SK-N-SH treated with all-trans-retinoic acid at 6 μM for 48 hours (cell line): ENCODE results near the gene GKN1.

Source experiments
- ATAC-seq: fragments of 200-7000 bp; cut with Tn5 transposase; 3 replicates; pipeline ENCODE4 v1.9.1; 2020; ENCODE audit warnings: mild to moderate bottlenecking, moderate library complexity
- ARNTL ChIP-seq: fragments of 450-650 bp; formaldehyde crosslinking; IDR thresholded peaks from 2 replicates; pipeline ENCODE4 v1.5.0; 2020; ENCODE audit warnings: low read depth, mild to moderate bottlenecking, moderate library complexity, borderline replicate concordance
- BACH2 ChIP-seq: fragments of 250-450 bp; sonication (Bioruptor Pico); IDR thresholded peaks from 2 replicates; pipeline ENCODE4 v1.9.0; 2021; ENCODE audit warnings: mild to moderate bottlenecking, borderline replicate concordance
- CREB5 ChIP-seq: fragments of 250-450 bp; sonication (Bioruptor Pico); IDR thresholded peaks from 2 replicates; pipeline ENCODE4 v1.5.1; 2020; ENCODE audit warnings: low read depth, mild to moderate bottlenecking, moderate library complexity
- CSDC2 ChIP-seq: fragments of 250-450 bp; sonication (Bioruptor Pico); IDR thresholded peaks from 2 replicates; pipeline ENCODE4 v1.5.0; 2020; ENCODE audit warnings: mild to moderate bottlenecking, moderate library complexity
- ESRRG ChIP-seq: fragments of 250-450 bp; sonication (Bioruptor Pico); IDR thresholded peaks from 2 replicates; pipeline ENCODE4 v1.6.1; 2021; ENCODE audit warnings: mild to moderate bottlenecking
- GLIS3 ChIP-seq: fragments of 250-450 bp; sonication (Bioruptor Pico); IDR thresholded peaks from 2 replicates; pipeline ENCODE4 v1.5.0; 2020; ENCODE audit warnings: mild to moderate bottlenecking, moderate library complexity
- ISL1 ChIP-seq: fragments of 250-450 bp; sonication (Bioruptor Pico); IDR thresholded peaks from 2 replicates; pipeline ENCODE4 v2.1.2; 2022; ENCODE audit warnings: mild to moderate bottlenecking, moderate library complexity
- OSR1 ChIP-seq: fragments of 250-450 bp; sonication (Bioruptor Pico); IDR thresholded peaks from 2 replicates; pipeline ENCODE4 v1.8.0; 2022; ENCODE audit warnings: moderate library complexity, mild to moderate bottlenecking, inconsistent platforms
- POU6F1 ChIP-seq: fragments of 250-450 bp; sonication (Bioruptor Pico); IDR thresholded peaks from 2 replicates; pipeline ENCODE4 v1.8.0; 2021; ENCODE audit warnings: low read depth, mild to moderate bottlenecking, moderate library complexity, borderline replicate concordance
- PPARA ChIP-seq: fragments of 250-450 bp; sonication (Bioruptor Pico); IDR thresholded peaks from 2 replicates; pipeline ENCODE4 v1.5.0; 2020; ENCODE audit warnings: mild to moderate bottlenecking, borderline replicate concordance
- RARB ChIP-seq: fragments of 250-450 bp; sonication (Bioruptor Pico); IDR thresholded peaks from 2 replicates; pipeline ENCODE4 v1.8.0; 2021; ENCODE audit warnings: mild to moderate bottlenecking, moderate library complexity
- SNAI2 ChIP-seq: fragments of 250-450 bp; sonication (Bioruptor Pico); IDR thresholded peaks from 2 replicates; pipeline ENCODE4 v1.5.0; 2020; ENCODE audit warnings: mild to moderate bottlenecking, moderate library complexity
- TCF4 ChIP-seq: fragments of 250-450 bp; sonication (Bioruptor Pico); IDR thresholded peaks from 2 replicates; pipeline ENCODE4 v1.8.0; 2021; ENCODE audit warnings: mild to moderate bottlenecking, moderate library complexity, borderline replicate concordance
- TOX ChIP-seq: fragments of 250-450 bp; sonication (Bioruptor Pico); IDR thresholded peaks from 2 replicates; pipeline ENCODE4 v1.8.0; 2021; ENCODE audit warnings: mild to moderate bottlenecking, moderate library complexity, borderline replicate concordance
- TSHZ2 ChIP-seq: fragments of 250-450 bp; sonication (Bioruptor Pico); IDR thresholded peaks from 2 replicates; pipeline ENCODE4 v1.5.0; 2020; ENCODE audit warnings: mild to moderate bottlenecking, moderate library complexity
- ZC3H10 ChIP-seq: fragments of 250-450 bp; sonication (Bioruptor Pico); IDR thresholded peaks from 2 replicates; pipeline ENCODE4 v1.5.1; 2021; ENCODE audit warnings: mild to moderate bottlenecking, moderate library complexity
- ZFP3 ChIP-seq: fragments of 250-450 bp; sonication (Bioruptor Pico); IDR thresholded peaks from 2 replicates; pipeline ENCODE4 v1.5.0; 2020; ENCODE audit warnings: mild to moderate bottlenecking, moderate library complexity
- ZFP30 ChIP-seq: fragments of 450-650 bp; formaldehyde crosslinking; IDR thresholded peaks from 2 replicates; pipeline ENCODE4 v1.5.0; 2022; ENCODE audit warnings: mild to moderate bottlenecking, moderate library complexity
- ZNF70 ChIP-seq: fragments of 450-650 bp; formaldehyde crosslinking; IDR thresholded peaks from 2 replicates; pipeline ENCODE4 v1.5.0; 2020; ENCODE audit warnings: mild to moderate bottlenecking, moderate library complexity
- ZNF8 ChIP-seq: fragments of 450-650 bp; formaldehyde crosslinking; IDR thresholded peaks from 2 replicates; pipeline ENCODE4 v1.5.0; 2020; ENCODE audit warnings: mild to moderate bottlenecking, moderate library complexity
- TF ChIP-seq, protein P1 (sequence below): fragments of 250-450 bp; sonication (Bioruptor Pico); IDR thresholded peaks from 2 replicates; pipeline ENCODE4 v1.8.0; 2020; ENCODE audit warnings: mild to moderate bottlenecking, moderate library complexity, borderline replicate concordance

Gene GKN1

DNA sequence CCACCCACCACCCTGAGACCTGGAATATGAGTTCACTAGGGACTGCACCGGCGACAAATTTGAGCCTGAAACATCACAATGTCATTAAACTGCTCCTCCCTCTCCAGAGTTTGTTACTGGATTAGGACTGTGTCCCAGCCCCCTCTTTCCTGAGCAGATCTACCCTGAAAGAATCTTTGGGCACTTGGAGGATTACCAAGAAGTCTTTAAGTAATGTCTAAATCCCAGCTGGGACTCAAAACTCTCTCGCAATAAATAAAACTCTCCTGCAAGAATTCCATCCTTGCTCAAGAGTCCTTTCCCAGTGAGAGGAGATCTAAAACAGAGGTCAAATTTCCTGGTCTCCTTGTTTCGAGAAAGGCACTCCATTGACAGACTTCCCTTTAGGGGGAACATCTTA lies 42.6 kb upstream of the GKN1 start (continued):
- TF ChIP-seq CREB5 (CRISPR knock-in tag) (no peak), TOX (CRISPR knock-in tag) (no peak), TSHZ2 (CRISPR knock-in tag) (no peak), ZNF8 (CRISPR knock-in tag) (no peak), ISL1 (CRISPR knock-in tag) (no peak)

DNA sequence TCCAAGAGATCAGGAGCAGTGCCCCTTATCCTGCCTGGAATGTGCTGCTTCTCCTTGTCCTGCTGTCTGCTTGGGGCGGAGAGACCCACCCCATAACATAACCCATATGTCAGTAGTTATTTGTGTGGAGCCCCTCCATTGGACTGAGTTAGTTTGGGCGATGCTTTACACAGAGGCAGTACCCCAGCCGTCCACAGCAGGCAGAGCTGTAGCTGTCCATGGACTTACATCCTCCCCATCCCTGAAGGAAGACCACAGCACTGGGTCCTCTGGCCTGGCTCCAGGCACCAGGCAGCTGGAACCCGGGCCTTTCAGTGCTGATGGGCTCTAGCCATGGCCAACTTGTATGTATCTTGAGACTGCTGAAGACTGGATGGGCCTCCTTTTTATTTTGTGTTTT lies 42.0 kb upstream of the GKN1 start:
- no peak for ATAC-seq
- TF ChIP-seq RARB (no peak), PPARA (CRISPR knock-in tag) (no peak), ZNF8 (CRISPR knock-in tag) (no peak), ZFP30 (CRISPR knock-in tag) (no peak), ZC3H10 (no peak), CREB5 (CRISPR knock-in tag) (no peak), TOX (CRISPR knock-in tag) (no peak), SNAI2 (CRISPR knock-in tag) (no peak)
- TF ChIP-seq, protein P1, sequence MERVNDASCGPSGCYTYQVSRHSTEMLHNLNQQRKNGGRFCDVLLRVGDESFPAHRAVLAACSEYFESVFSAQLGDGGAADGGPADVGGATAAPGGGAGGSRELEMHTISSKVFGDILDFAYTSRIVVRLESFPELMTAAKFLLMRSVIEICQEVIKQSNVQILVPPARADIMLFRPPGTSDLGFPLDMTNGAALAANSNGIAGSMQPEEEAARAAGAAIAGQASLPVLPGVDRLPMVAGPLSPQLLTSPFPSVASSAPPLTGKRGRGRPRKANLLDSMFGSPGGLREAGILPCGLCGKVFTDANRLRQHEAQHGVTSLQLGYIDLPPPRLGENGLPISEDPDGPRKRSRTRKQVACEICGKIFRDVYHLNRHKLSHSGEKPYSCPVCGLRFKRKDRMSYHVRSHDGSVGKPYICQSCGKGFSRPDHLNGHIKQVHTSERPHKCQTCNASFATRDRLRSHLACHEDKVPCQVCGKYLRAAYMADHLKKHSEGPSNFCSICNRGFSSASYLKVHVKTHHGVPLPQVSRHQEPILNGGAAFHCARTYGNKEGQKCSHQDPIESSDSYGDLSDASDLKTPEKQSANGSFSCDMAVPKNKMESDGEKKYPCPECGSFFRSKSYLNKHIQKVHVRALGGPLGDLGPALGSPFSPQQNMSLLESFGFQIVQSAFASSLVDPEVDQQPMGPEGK (CRISPR knock-in tag): no peak

DNA sequence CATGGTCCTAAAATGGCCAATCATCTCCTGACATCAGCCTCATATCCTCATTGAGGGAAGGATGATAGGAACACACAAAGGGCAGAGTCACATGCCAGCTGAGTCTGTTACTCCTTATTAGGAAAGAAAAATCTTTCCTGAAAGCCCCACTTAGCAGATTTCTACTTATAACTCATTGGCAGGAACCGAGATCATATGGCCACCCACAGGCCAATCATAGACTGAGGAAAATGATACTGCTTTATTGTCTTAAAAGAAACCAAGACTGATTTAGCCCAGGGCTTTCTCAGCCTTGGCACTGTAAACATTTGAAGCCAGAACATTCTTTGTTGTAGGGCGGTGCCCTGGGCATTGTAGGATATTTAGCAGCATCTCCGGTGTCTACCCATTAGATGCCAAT lies 40.4 kb upstream of the GKN1 start:
- no peak for ATAC-seq
- TF ChIP-seq CREB5 (CRISPR knock-in tag) (no peak), PPARA (CRISPR knock-in tag) (no peak), TCF4 (CRISPR knock-in tag) (no peak), ESRRG (CRISPR knock-in tag) (no peak), ZNF70 (CRISPR knock-in tag) (no peak), BACH2 (CRISPR knock-in tag) (no peak), ZFP3 (CRISPR knock-in tag) (no peak), SNAI2 (CRISPR knock-in tag) (no peak), ZNF8 (CRISPR knock-in tag) (no peak), OSR1 (CRISPR knock-in tag) (no peak), ARNTL (CRISPR knock-in tag) (no peak), GLIS3 (CRISPR knock-in tag) (no peak), TOX (CRISPR knock-in tag) (no peak), ISL1 (CRISPR knock-in tag) (no peak), CSDC2 (CRISPR knock-in tag) (no peak), RARB (no peak), POU6F1 (CRISPR knock-in tag) (no peak), ZFP30 (CRISPR knock-in tag) (no peak)
- TF ChIP-seq, protein P1 (CRISPR knock-in tag): no peak
- TF ChIP-seq, all 23 proteins: peak for 0
